Heart right ventricle (tissue), 16 donors: ENCODE results near the gene PRR5. TPM values are rescaled to one million over a fixed set of nuclear protein-coding genes. Genes with fewer than 3 reads are reported as not detected.

Source experiments
- ATAC-seq, 8 donors: fragments of 200-7000 bp; cut with Tn5 transposase; one replicate each; pipeline ENCODE4 v1.9.1; 2020; ENCODE audit warnings: mild to moderate bottlenecking in 8 of 8, moderate library complexity in 8 of 8, moderate number of reproducible peaks in 1 of 8
- DNase-seq, 2 donors: peaks; one replicate each; pipeline ENCODE4 v3.0.0-alpha.2; 2020
- H3K27ac ChIP-seq, 10 donors: fragments of 200-600 bp; sonication (generic) in 2 of 10; one replicate each; pipeline versions ENCODE4 v1.5.0 to v1.8.0; 2020 to 2022; ENCODE audit warnings: mild to moderate bottlenecking in 3 of 10
- H3K27me3 ChIP-seq, 7 donors: fragments of 200-600 bp; one replicate each; pipeline ENCODE4 v1.8.0; 2021 to 2022; ENCODE audit warnings: mild to moderate bottlenecking in 2 of 7
- H3K36me3 ChIP-seq, 9 donors: fragments of 200-600 bp; sonication (generic) in 1 of 9; one replicate each; pipeline versions ENCODE4 v1.5.0 to v1.8.0; 2020 to 2022; ENCODE audit warnings: mild to moderate bottlenecking in 2 of 9
- H3K4me1 ChIP-seq, 9 donors: fragments of 200-600 bp; sonication (generic) in 1 of 9; one replicate each; pipeline versions ENCODE4 v1.5.0 to v1.8.0; 2020 to 2022; ENCODE audit warnings: mild to moderate bottlenecking in 4 of 9
- H3K4me3 ChIP-seq, 10 donors: fragments of 200-600 bp; sonication (generic) in 2 of 10; one replicate each; pipeline versions ENCODE4 v1.5.0 to v1.8.0; 2020 to 2022; ENCODE audit warnings: mild to moderate bottlenecking in 7 of 10, moderate library complexity in 2 of 10
- H3K9me3 ChIP-seq, 11 donors: fragments of 200-600 bp in 10 of 11; sonication (generic) in 2 of 11; one replicate each; pipeline versions ENCODE4 v1.5.0 to v1.8.0; 2013 to 2022; ENCODE audit warnings: mild to moderate bottlenecking in 2 of 11, control low read depth in 1 of 11, moderate library complexity in 1 of 11
- CTCF ChIP-seq, 9 donors: fragments of 200-600 bp; sonication (generic) in 2 of 9; IDR thresholded peaks; one replicate each; pipeline versions ENCODE4 v1.5.0 to v1.8.0; 2021 to 2022; ENCODE audit warnings: antibody characterized with exemption in 9 of 9, mild to moderate bottlenecking in 5 of 9, moderate library complexity in 1 of 9
- WGBS, 2 donors: extraction: QIAGEN DNeasy Blood & Tissue Kit; methylation state at CpG; one replicate each; pipeline ENCODE4 v1.1.7; 2013; ENCODE audit warnings: inconsistent platforms in 1 of 2; 5-methylcytosine and 5-hydroxymethylcytosine counted together
- intact Hi-C, 10 donors: fragments of 100-400 bp; cut with DNase I; formaldehyde crosslinking; loops; one replicate each; pipeline versions ENCODE4 v1.11.1 to v1.14.2; 2022
- polyA plus RNA-seq, 2 donors: library from polyadenylated mRNA; stranded (reverse); fragments of 200-250 nt; gene quantifications; one replicate each; pipeline ENCODE4 v1.2.3, GENCODE V29; 2013
- total RNA-seq, 10 donors: library from RNA; stranded (reverse); fragmentation: NEBNext Ultra II Directional in 3 of 10; extraction: Animal tissue kit (Norgen Biotek cat#: 25700) in 3 of 10; gene quantifications; one replicate each; pipeline versions ENCODE4 v1.2.1 to v1.2.4, GENCODE V29; 2021 to 2023
- donor health status: Arrhythmogenic right ventricular cardiomyopathy.
- donor health status: ischemic (EF 13 %, LVEDD 7.1; RV severe dilation, severe dysfunction).
- donor health status: healthy with polysubstance abuse.
- donor health status: DM: no; HTN: yes; CAD: no.
- donor health status: DM: no; HTN: no; CAD: no.
- donor health status: ischemic (EF 25% LVEDD 6.9; RV normal size, moderate dysfunction).
- donor health status: ischemic (EF 25% LVEDD 5.7; RV mildly dilated, moderate dysfunction).
- donor health status: healthy.
- donor health status: DM: yes; HTN: yes; CAD: no.
- donor health status: Ischemic cardiomyopathy.
- donor health status: ischemic (EF 35%, LVEDD 5.7; RV mildly dilated, moderate dysfunction).
- donor health status: nonischemic (EF 11% LVEDD 7.7; RV severe dilation, severe dysfunction).
- donor health status: DM: yes; HTN: yes; CAD: no.
- donor health status: PGD.
- donor health status: ischemic (EF 29% LVEDD 5.4; RV normal size, mild dysfunction).
- donor health status: nonischemic (EF 23%, LVEDD 6.1; RV moderate dilation, normal function).

Gene PRR5
- total and polyA plus RNA-seq, 12 donors: 0.96 to 4.8 (median 2.9) TPM

GRCh38 chr22:44750481-44750880 is 48.5 kb downstream of the PRR5 start:
- no peak for ATAC-seq
- TF ChIP-seq CTCF (IDR thresholded peaks at IDR 0.05): no peak
- no peak for DNase-seq
- Histone ChIP-seq H3K9me3 (peaks cover 0 to 7% (median 0%) of the 10 kb centered on the region in 11 donors), H3K36me3 (no peaks in the 10 kb centered on the region), H3K4me1 (peaks cover 0 to 5% (median 0%) of the 10 kb centered on the region in 9 donors), H3K27me3 (peaks cover 4 to 76% (median 60%) of the 10 kb centered on the region in 7 donors), H3K27ac (no peak overlapping the region), H3K4me3 (no peak overlapping the region)
- intact Hi-C loops: no loop called here
- 68 to 75% methylated on average over 1 of the region's 1 CpG for WGBS, 2 donors

- no peak for TF ChIP-seq CTCF (IDR thresholded peaks at IDR 0.05)
Measured at GRCh38 chr22:44752285-44753188, 50.5 kb downstream of the PRR5 start, which contains the start of gene ARHGAP8. ARHGAP8 (plus strand) TSS chr22:44752575; CDS start chr22:44786528, 33,953 bp downstream.

GRCh38 chr22:44753189-44754042 is 51.4 kb downstream of the PRR5 start:
- no peak overlapping the region for H3K27ac ChIP-seq
- WGBS, 2 donors: 12 to 17% methylated on average over 29 of the region's 29 CpGs
- no peak overlapping the region for H3K4me3 ChIP-seq
- no peak for DNase-seq
- ATAC-seq: no peak
- intact Hi-C loops: no loop called here
- peaks cover 0 to 5% (median 0%) of the 10 kb centered on the region in 9 donors for H3K4me1 ChIP-seq
- TF ChIP-seq CTCF (IDR thresholded peaks at IDR 0.05): no peak
- H3K9me3 ChIP-seq: peaks cover 0 to 7% (median 0%) of the 10 kb centered on the region in 11 donors
- peaks cover 4 to 77% (median 67%) of the 10 kb centered on the region in 7 donors for H3K27me3 ChIP-seq
- no peaks in the 10 kb centered on the region for H3K36me3 ChIP-seq

More at GRCh38 chr22:44752285-44753188, 50.5 kb downstream of the PRR5 start, which contains the start of gene ARHGAP8:
- peaks cover 0 to 7% (median 0%) of the 10 kb centered on the region in 11 donors for H3K9me3 ChIP-seq
- H3K27ac ChIP-seq: no peak within 1 kb of the TSS
- peak in 1 of 8 donors; percentile 27 for ATAC-seq
- WGBS, 2 donors: 2 to 4% methylated on average over 48 to 78 of the region's 78 CpGs
- peak within 1 kb of the TSS in 5 of 10 donors; percentile 5 to 23 (median 5) for H3K4me3 ChIP-seq
- peaks cover 0 to 5% (median 0%) of the 10 kb centered on the region in 9 donors for H3K4me1 ChIP-seq
- intact Hi-C loops: no loop called here
- DNase-seq: no peak
- peaks cover 4 to 82% (median 63%) of the 10 kb centered on the region in 7 donors for H3K27me3 ChIP-seq
- H3K36me3 ChIP-seq: no peaks in the 10 kb centered on the region

GRCh38 chr22:44754998-44755397 is 53.0 kb downstream of the PRR5 start:
- ATAC-seq (no peak), DNase-seq (no peak)
- intact Hi-C loops: no loop called here
- H3K27me3 ChIP-seq: peaks cover 4 to 75% (median 65%) of the 10 kb centered on the region in 7 donors
- WGBS, 2 donors: 60 to 69% methylated on average over 7 of the region's 7 CpGs
- peaks cover 0 to 7% (median 0%) of the 10 kb centered on the region in 11 donors for H3K9me3 ChIP-seq
- no peak overlapping the region for H3K4me3 ChIP-seq
- H3K27ac ChIP-seq: no peak overlapping the region
- H3K36me3 ChIP-seq: no peaks in the 10 kb centered on the region
- no peak for TF ChIP-seq CTCF (IDR thresholded peaks at IDR 0.05)
- H3K4me1 ChIP-seq: peaks cover 0 to 5% (median 0%) of the 10 kb centered on the region in 9 donors
